H7 (cell line): ENCODE measurements around the gene GPN3. TPM values are rescaled to one million over a fixed set of nuclear protein-coding genes. Genes with fewer than 3 reads are reported as not detected.

ENCODE experiments used
- DNase-seq: peaks from one replicate; pipeline ENCODE4 v3.0.0; 2012
- H3K27me3 ChIP-seq: 2 replicates; pipeline ENCODE4 v1.6.0; 2011; ENCODE audit warnings: mild to moderate bottlenecking, low read length; ENCODE audit not compliant: control insufficient read depth, insufficient read depth
- H3K36me3 ChIP-seq: replicated peaks from 2 replicates; pipeline ENCODE4 v1.5.1; 2011; ENCODE audit warnings: low read length; ENCODE audit not compliant: control insufficient read depth, insufficient read depth
- H3K4me3 ChIP-seq: 2 replicates; pipeline ENCODE4 v1.5.1; 2011; ENCODE audit warnings: low read depth, mild to moderate bottlenecking, control low read depth, low read length, moderate library complexity; ENCODE audit not compliant: insufficient read depth
- total RNA-seq: library from RNA; depleted of rRNA; stranded (reverse); fragments of >200 nt; shearing (Covaris generic); gene quantifications from 2 replicates; pipeline ENCODE4 v1.2.3, GENCODE V29; 2014; rRNA removed

The GPN3 gene
- total RNA-seq, result 32.7 and 37.5 TPM in 2 replicates

- Histone ChIP-seq H3K4me3 (peak within 1 kb of the TSS; percentile 77), H3K36me3 (peaks cover 3% of the 10 kb centered on the region), H3K27me3 (no peaks in the 10 kb centered on the region)
- DNase-seq, result peak; percentile 95
Measured at GRCh38 chr12:110468214-110469048, at the start of gene GPN3, which contains the start of gene FAM216A. Gene GPN3, minus strand, starts transcription at chr12:110468257. Its CDS starts 54 bp downstream, at chr12:110468203. Gene FAM216A, plus strand, starts transcription at chr12:110468845. Its CDS starts 31 bp downstream, at chr12:110468876.

- no peak for DNase-seq
- no peaks in the 10 kb centered on the region for H3K36me3 ChIP-seq
- no peaks in the 10 kb centered on the region for H3K27me3 ChIP-seq
- H3K4me3 ChIP-seq, result no peak overlapping the region
Measured at GRCh38 chr12:110516995-110517394, 48.9 kb upstream of the GPN3 start.

GRCh38 chr12:110514363-110514762 is 46.3 kb upstream of the GPN3 start:
- Histone ChIP-seq H3K36me3 (no peaks in the 10 kb centered on the region), H3K27me3 (no peaks in the 10 kb centered on the region), H3K4me3 (no peak overlapping the region)
- no peak for DNase-seq

GRCh38 chr12:110513842-110514241 is 45.8 kb upstream of the GPN3 start:
- Histone ChIP-seq H3K27me3 (no peaks in the 10 kb centered on the region), H3K4me3 (no peak overlapping the region), H3K36me3 (no peaks in the 10 kb centered on the region)
- DNase-seq, result no peak

- Histone ChIP-seq H3K36me3 (no peaks in the 10 kb centered on the region), H3K4me3 (no peak overlapping the region), H3K27me3 (no peaks in the 10 kb centered on the region; the same call in 1 of the 2 replicates)
- no peak for DNase-seq
Measured at GRCh38 chr12:110508071-110508586, 40.1 kb upstream of the GPN3 start.

GRCh38 chr12:110505332-110505731 is 37.3 kb upstream of the GPN3 start:
- H3K36me3 ChIP-seq, result no peaks in the 10 kb centered on the region
- H3K4me3 ChIP-seq, result no peak overlapping the region
- H3K27me3 ChIP-seq, result peaks cover 3% of the 10 kb centered on the region; the same call in 1 of the 2 replicates
- DNase-seq, result no peak

- no peak for DNase-seq
- peaks cover 3% of the 10 kb centered on the region; the same call in 1 of the 2 replicates for H3K27me3 ChIP-seq
- no peak overlapping the region for H3K4me3 ChIP-seq
- H3K36me3 ChIP-seq, result no peaks in the 10 kb centered on the region
Measured at GRCh38 chr12:110503432-110503831, 35.4 kb upstream of the GPN3 start.

GRCh38 chr12:110501752-110502738 is 34.0 kb upstream of the GPN3 start, which contains the start of the genes RAD9B and VPS29:
Gene RAD9B, plus strand, starts transcription at chr12:110502331. Its CDS starts 7 bp downstream, at chr12:110502338.
Gene VPS29, minus strand, starts transcription at chr12:110502111. Its CDS starts 60 bp downstream, at chr12:110502051.
- DNase-seq, result peak; percentile 92
- Histone ChIP-seq H3K4me3 (peak within 1 kb of the TSS; percentile 97), H3K27me3 (peaks cover 3% of the 10 kb centered on the region; the same call in 1 of the 2 replicates), H3K36me3 (no peaks in the 10 kb centered on the region)

GRCh38 chr12:110501399-110501751 is 33.3 kb upstream of the GPN3 start:
- DNase-seq, result peak; percentile 61
- Histone ChIP-seq H3K27me3 (peaks cover 3% of the 10 kb centered on the region; the same call in 1 of the 2 replicates), H3K4me3 (peak overlapping the region; percentile 97), H3K36me3 (no peaks in the 10 kb centered on the region; the same call in 1 of the 2 replicates)

GRCh38 chr12:110498984-110499706 is 31.1 kb upstream of the GPN3 start:
- DNase-seq, result no peak
- Histone ChIP-seq H3K36me3 (peaks cover 2% of the 10 kb centered on the region), H3K4me3 (no peak overlapping the region), H3K27me3 (peaks cover 3% of the 10 kb centered on the region; the same call in 1 of the 2 replicates)

- Histone ChIP-seq H3K27me3 (no peaks in the 10 kb centered on the region), H3K36me3 (no peaks in the 10 kb centered on the region; the same call in 1 of the 2 replicates), H3K4me3 (no peak overlapping the region)
- DNase-seq, result no peak
Measured at GRCh38 chr12:110475426-110475825, 7.4 kb upstream of the GPN3 start.

GRCh38 chr12:110467847-110468213 is 227 bp downstream of the GPN3 start:
- Histone ChIP-seq H3K4me3 (peak overlapping the region; percentile 77), H3K27me3 (no peaks in the 10 kb centered on the region), H3K36me3 (peaks cover 3% of the 10 kb centered on the region)
- DNase-seq, result no peak

GRCh38 chr12:110466791-110467190 is 1.3 kb downstream of the GPN3 start:
- DNase-seq, result no peak
- Histone ChIP-seq H3K36me3 (peaks cover 3% of the 10 kb centered on the region), H3K27me3 (no peaks in the 10 kb centered on the region), H3K4me3 (no peak overlapping the region)
